RWPE2 (cell line): ENCODE data around the gene EPS8L1.
"Not testable (repeated sequence)": the region's sequence is repeated elsewhere in the genome, so short reads cannot be mapped to it uniquely, and the experiment has no call there.

Experiments used
- ATAC-seq: fragments of 200-7000 bp; cut with Tn5 transposase; 3 replicates; pipeline ENCODE4 v1.9.1; 2021; ENCODE audit warnings: low read depth
- DNase-seq: peaks from one replicate; pipeline ENCODE4 v3.0.0-alpha.2; 2020; ENCODE audit warnings: low spot score
- H3K27ac ChIP-seq: fragments of 450-650 bp; 2 replicates; pipeline ENCODE4 v1.5.1; 2017; ENCODE audit warnings: mild to moderate bottlenecking; ENCODE audit not compliant: poor library complexity, severe bottlenecking
- H3K27me3 ChIP-seq: fragments of 250-450 bp; sonication (Bioruptor Pico); 2 replicates; pipeline ENCODE4 v1.5.1; 2021; ENCODE audit warnings: mild to moderate bottlenecking, moderate library complexity; ENCODE audit not compliant: insufficient read depth, poor library complexity, severe bottlenecking
- H3K36me3 ChIP-seq: fragments of 250-450 bp; sonication (Bioruptor Pico); 2 replicates; pipeline ENCODE4 v1.5.1; 2020; ENCODE audit warnings: low read depth, mild to moderate bottlenecking, moderate library complexity
- H3K4me1 ChIP-seq: fragments of 250-450 bp; sonication (Bioruptor Pico); 2 replicates; pipeline ENCODE4 v1.5.1; 2021; ENCODE audit warnings: mild to moderate bottlenecking, moderate library complexity; ENCODE audit not compliant: insufficient read depth, poor library complexity, severe bottlenecking
- H3K4me3 ChIP-seq: fragments of 250-450 bp; sonication (Bioruptor Pico); 2 replicates; pipeline ENCODE4 v1.5.1; 2021; ENCODE audit warnings: mild to moderate bottlenecking, moderate library complexity; ENCODE audit not compliant: severe bottlenecking
- H3K9me3 ChIP-seq: fragments of 250-450 bp; sonication (Bioruptor Pico); 2 replicates; pipeline ENCODE4 v1.5.1; 2021; ENCODE audit warnings: mild to moderate bottlenecking, moderate library complexity; ENCODE audit not compliant: severe bottlenecking
- CTCF ChIP-seq: fragments of 450-650 bp; IDR thresholded peaks from one replicate; pipeline ENCODE4 v1.5.1; 2017; ENCODE audit warnings: mild to moderate bottlenecking, moderate library complexity; ENCODE audit not compliant: poor library complexity, severe bottlenecking

The EPS8L1 gene

GRCh38 chr19:55101261-55101660 lies 25.6 kb downstream of the EPS8L1 start:
- Histone ChIP-seq H3K4me1 (no peaks in the 10 kb centered on the region), H3K36me3 (peaks cover 20% of the 10 kb centered on the region)

GRCh38 chr19:55103190-55103589 lies 27.5 kb downstream of the EPS8L1 start:
- no peaks in the 10 kb centered on the region for H3K27me3 ChIP-seq
- H3K9me3 ChIP-seq: no peaks in the 10 kb centered on the region
- no peak overlapping the region for H3K27ac ChIP-seq
- peaks cover 20% of the 10 kb centered on the region for H3K36me3 ChIP-seq
- no peak for DNase-seq
- no peak overlapping the region for H3K4me3 ChIP-seq
- no peaks in the 10 kb centered on the region for H3K4me1 ChIP-seq
- no peak for TF ChIP-seq CTCF
- no peak for ATAC-seq

More at GRCh38 chr19:55101261-55101660, 25.6 kb downstream of the EPS8L1 start:
- Histone ChIP-seq H3K27ac (no peak overlapping the region), H3K4me3 (no peak overlapping the region), H3K9me3 (no peaks in the 10 kb centered on the region), H3K27me3 (no peaks in the 10 kb centered on the region)
- ATAC-seq (no peak), DNase-seq (no peak)
- TF ChIP-seq CTCF: no peak

- peaks cover 20% of the 10 kb centered on the region for H3K36me3 ChIP-seq
- no peak overlapping the region for H3K4me3 ChIP-seq
- no peak for ATAC-seq
- H3K27ac ChIP-seq: no peak overlapping the region
- H3K4me1 ChIP-seq: no peaks in the 10 kb centered on the region
- no peak for DNase-seq
- H3K9me3 ChIP-seq: no peaks in the 10 kb centered on the region
- no peak for TF ChIP-seq CTCF
- no peaks in the 10 kb centered on the region for H3K27me3 ChIP-seq
These were observed 29.6 kb downstream of the EPS8L1 start for GRCh38 chr19:55105237-55105636.

- no peaks in the 10 kb centered on the region for H3K27me3 ChIP-seq
- DNase-seq: no peak
- H3K27ac ChIP-seq: no peak overlapping the region
- H3K4me1 ChIP-seq: no peaks in the 10 kb centered on the region
- no peak overlapping the region for H3K4me3 ChIP-seq
- peaks cover 20% of the 10 kb centered on the region for H3K36me3 ChIP-seq
- H3K9me3 ChIP-seq: no peaks in the 10 kb centered on the region
- TF ChIP-seq CTCF: no peak
- ATAC-seq: no peak
These were observed 30.9 kb downstream of the EPS8L1 start for GRCh38 chr19:55106591-55106990.

GRCh38 chr19:55107252-55107651 lies 31.6 kb downstream of the EPS8L1 start:
- peaks cover 13% of the 10 kb centered on the region for H3K36me3 ChIP-seq
- not testable (repeated sequence) for H3K4me3 ChIP-seq, ATAC-seq, H3K4me1 ChIP-seq, H3K27me3 ChIP-seq, H3K27ac ChIP-seq, H3K9me3 ChIP-seq, DNase-seq
